SK-N-SH treated with all-trans-retinoic acid at 6 μM for 48 hours (cell line): ENCODE measurements around the gene AQP5.

Experiments
- ATAC-seq: fragments of 200-7000 bp; cut with Tn5 transposase; 3 replicates; pipeline ENCODE4 v1.9.1; 2020; ENCODE audit warnings: mild to moderate bottlenecking, moderate library complexity
- BACH2 ChIP-seq: fragments of 250-450 bp; sonication (Bioruptor Pico); IDR thresholded peaks from 2 replicates; pipeline ENCODE4 v1.9.0; 2021; ENCODE audit warnings: mild to moderate bottlenecking, borderline replicate concordance
- CSDC2 ChIP-seq: fragments of 250-450 bp; sonication (Bioruptor Pico); IDR thresholded peaks from 2 replicates; pipeline ENCODE4 v1.5.0; 2020; ENCODE audit warnings: mild to moderate bottlenecking, moderate library complexity
- ESRRG ChIP-seq: fragments of 250-450 bp; sonication (Bioruptor Pico); IDR thresholded peaks from 2 replicates; pipeline ENCODE4 v1.6.1; 2021; ENCODE audit warnings: mild to moderate bottlenecking
- GLIS3 ChIP-seq: fragments of 250-450 bp; sonication (Bioruptor Pico); IDR thresholded peaks from 2 replicates; pipeline ENCODE4 v1.5.0; 2020; ENCODE audit warnings: mild to moderate bottlenecking, moderate library complexity
- ISL1 ChIP-seq: fragments of 250-450 bp; sonication (Bioruptor Pico); IDR thresholded peaks from 2 replicates; pipeline ENCODE4 v2.1.2; 2022; ENCODE audit warnings: mild to moderate bottlenecking, moderate library complexity
- PPARA ChIP-seq: fragments of 250-450 bp; sonication (Bioruptor Pico); IDR thresholded peaks from 2 replicates; pipeline ENCODE4 v1.5.0; 2020; ENCODE audit warnings: mild to moderate bottlenecking, borderline replicate concordance
- RARB ChIP-seq: fragments of 250-450 bp; sonication (Bioruptor Pico); IDR thresholded peaks from 2 replicates; pipeline ENCODE4 v1.8.0; 2021; ENCODE audit warnings: mild to moderate bottlenecking, moderate library complexity
- TCF4 ChIP-seq: fragments of 250-450 bp; sonication (Bioruptor Pico); IDR thresholded peaks from 2 replicates; pipeline ENCODE4 v1.8.0; 2021; ENCODE audit warnings: mild to moderate bottlenecking, moderate library complexity, borderline replicate concordance
- TOX ChIP-seq: fragments of 250-450 bp; sonication (Bioruptor Pico); IDR thresholded peaks from 2 replicates; pipeline ENCODE4 v1.8.0; 2021; ENCODE audit warnings: mild to moderate bottlenecking, moderate library complexity, borderline replicate concordance
- ZC3H10 ChIP-seq: fragments of 250-450 bp; sonication (Bioruptor Pico); IDR thresholded peaks from 2 replicates; pipeline ENCODE4 v1.5.1; 2021; ENCODE audit warnings: mild to moderate bottlenecking, moderate library complexity
- ZFP3 ChIP-seq: fragments of 250-450 bp; sonication (Bioruptor Pico); IDR thresholded peaks from 2 replicates; pipeline ENCODE4 v1.5.0; 2020; ENCODE audit warnings: mild to moderate bottlenecking, moderate library complexity
- ZFP30 ChIP-seq: fragments of 450-650 bp; formaldehyde crosslinking; IDR thresholded peaks from 2 replicates; pipeline ENCODE4 v1.5.0; 2022; ENCODE audit warnings: mild to moderate bottlenecking, moderate library complexity
- ZNF565 ChIP-seq: fragments of 450-650 bp; formaldehyde crosslinking; conservative IDR thresholded peaks from 2 replicates; pipeline ENCODE4 v1.5.0; 2020; ENCODE audit warnings: low read depth, mild to moderate bottlenecking, moderate library complexity
- ZNF70 ChIP-seq: fragments of 450-650 bp; formaldehyde crosslinking; IDR thresholded peaks from 2 replicates; pipeline ENCODE4 v1.5.0; 2020; ENCODE audit warnings: mild to moderate bottlenecking, moderate library complexity
- ZNF8 ChIP-seq: fragments of 450-650 bp; formaldehyde crosslinking; IDR thresholded peaks from 2 replicates; pipeline ENCODE4 v1.5.0; 2020; ENCODE audit warnings: mild to moderate bottlenecking, moderate library complexity
- TF ChIP-seq, protein P1 (sequence below): fragments of 250-450 bp; sonication (Bioruptor Pico); IDR thresholded peaks from 2 replicates; pipeline ENCODE4 v1.5.0; 2020; ENCODE audit warnings: mild to moderate bottlenecking, moderate library complexity
- TF ChIP-seq, protein P2 (sequence below): fragments of 250-450 bp; sonication (Bioruptor Pico); IDR thresholded peaks from 2 replicates; pipeline ENCODE4 v1.8.0; 2020; ENCODE audit warnings: mild to moderate bottlenecking, moderate library complexity, borderline replicate concordance
- TF ChIP-seq, protein P3 (sequence below): fragments of 250-450 bp; sonication (Bioruptor Pico); IDR thresholded peaks from 2 replicates; pipeline ENCODE4 v1.5.1; 2020; ENCODE audit warnings: low read depth, mild to moderate bottlenecking, moderate library complexity
- TF ChIP-seq, protein P4 (sequence below): fragments of 250-450 bp; sonication (Bioruptor Pico); IDR thresholded peaks from 2 replicates; pipeline ENCODE4 v1.5.1; 2021; ENCODE audit warnings: mild to moderate bottlenecking, moderate library complexity

Gene AQP5

DNA sequence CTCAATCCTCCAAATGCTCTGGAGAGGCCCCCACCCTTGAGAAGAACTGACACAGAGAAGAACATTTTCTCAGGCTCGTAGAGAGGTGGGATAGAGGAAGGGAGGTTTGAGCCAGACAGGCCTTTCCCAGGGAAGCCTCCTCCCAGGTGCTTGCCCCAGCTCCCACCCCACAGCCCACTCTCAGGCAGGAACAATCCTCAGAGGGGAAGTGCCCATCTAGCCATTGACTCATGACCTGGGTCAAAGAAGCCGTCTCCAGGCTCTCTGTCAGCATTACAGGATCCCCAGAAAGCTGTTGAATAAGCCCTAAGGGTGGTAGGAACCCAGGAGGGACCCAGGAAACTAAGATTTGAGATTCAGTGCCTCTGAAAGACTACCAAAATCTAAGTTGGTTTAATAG, 14.9 kb downstream of the AQP5 start (continued):
- TF ChIP-seq, protein P1, sequence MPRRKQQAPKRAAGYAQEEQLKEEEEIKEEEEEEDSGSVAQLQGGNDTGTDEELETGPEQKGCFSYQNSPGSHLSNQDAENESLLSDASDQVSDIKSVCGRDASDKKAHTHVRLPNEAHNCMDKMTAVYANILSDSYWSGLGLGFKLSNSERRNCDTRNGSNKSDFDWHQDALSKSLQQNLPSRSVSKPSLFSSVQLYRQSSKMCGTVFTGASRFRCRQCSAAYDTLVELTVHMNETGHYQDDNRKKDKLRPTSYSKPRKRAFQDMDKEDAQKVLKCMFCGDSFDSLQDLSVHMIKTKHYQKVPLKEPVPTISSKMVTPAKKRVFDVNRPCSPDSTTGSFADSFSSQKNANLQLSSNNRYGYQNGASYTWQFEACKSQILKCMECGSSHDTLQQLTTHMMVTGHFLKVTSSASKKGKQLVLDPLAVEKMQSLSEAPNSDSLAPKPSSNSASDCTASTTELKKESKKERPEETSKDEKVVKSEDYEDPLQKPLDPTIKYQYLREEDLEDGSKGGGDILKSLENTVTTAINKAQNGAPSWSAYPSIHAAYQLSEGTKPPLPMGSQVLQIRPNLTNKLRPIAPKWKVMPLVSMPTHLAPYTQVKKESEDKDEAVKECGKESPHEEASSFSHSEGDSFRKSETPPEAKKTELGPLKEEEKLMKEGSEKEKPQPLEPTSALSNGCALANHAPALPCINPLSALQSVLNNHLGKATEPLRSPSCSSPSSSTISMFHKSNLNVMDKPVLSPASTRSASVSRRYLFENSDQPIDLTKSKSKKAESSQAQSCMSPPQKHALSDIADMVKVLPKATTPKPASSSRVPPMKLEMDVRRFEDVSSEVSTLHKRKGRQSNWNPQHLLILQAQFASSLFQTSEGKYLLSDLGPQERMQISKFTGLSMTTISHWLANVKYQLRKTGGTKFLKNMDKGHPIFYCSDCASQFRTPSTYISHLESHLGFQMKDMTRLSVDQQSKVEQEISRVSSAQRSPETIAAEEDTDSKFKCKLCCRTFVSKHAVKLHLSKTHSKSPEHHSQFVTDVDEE, result no peak
- TF ChIP-seq ZFP3, result no peak
- TF ChIP-seq TCF4 (CRISPR knock-in tag), result no peak
- TF ChIP-seq, protein P2, sequence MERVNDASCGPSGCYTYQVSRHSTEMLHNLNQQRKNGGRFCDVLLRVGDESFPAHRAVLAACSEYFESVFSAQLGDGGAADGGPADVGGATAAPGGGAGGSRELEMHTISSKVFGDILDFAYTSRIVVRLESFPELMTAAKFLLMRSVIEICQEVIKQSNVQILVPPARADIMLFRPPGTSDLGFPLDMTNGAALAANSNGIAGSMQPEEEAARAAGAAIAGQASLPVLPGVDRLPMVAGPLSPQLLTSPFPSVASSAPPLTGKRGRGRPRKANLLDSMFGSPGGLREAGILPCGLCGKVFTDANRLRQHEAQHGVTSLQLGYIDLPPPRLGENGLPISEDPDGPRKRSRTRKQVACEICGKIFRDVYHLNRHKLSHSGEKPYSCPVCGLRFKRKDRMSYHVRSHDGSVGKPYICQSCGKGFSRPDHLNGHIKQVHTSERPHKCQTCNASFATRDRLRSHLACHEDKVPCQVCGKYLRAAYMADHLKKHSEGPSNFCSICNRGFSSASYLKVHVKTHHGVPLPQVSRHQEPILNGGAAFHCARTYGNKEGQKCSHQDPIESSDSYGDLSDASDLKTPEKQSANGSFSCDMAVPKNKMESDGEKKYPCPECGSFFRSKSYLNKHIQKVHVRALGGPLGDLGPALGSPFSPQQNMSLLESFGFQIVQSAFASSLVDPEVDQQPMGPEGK, result no peak
- TF ChIP-seq ZNF8 (CRISPR knock-in tag), result no peak
- no peak for TF ChIP-seq PPARA (CRISPR knock-in tag)
- no peak for TF ChIP-seq ZNF565 (CRISPR knock-in tag)

DNA sequence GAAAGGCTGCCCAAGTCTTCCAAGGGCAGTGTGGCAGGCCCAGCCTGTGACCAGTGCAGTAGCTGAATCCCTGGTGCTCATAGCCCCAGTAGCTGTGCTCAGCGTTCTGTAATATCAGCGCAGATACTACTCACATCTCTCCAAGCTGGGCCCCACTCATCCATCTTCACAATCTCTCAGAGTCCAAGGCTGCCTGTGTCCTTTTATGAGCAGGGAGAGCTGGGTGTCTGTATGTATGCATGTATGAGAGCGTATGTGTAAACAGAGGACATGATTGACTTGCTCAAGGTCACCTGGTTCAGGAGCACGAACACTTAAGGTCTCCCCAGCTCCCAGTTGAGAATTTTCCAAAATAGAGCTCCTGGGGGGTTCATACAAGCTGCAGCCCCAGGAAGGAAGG, 16.5 kb downstream of the AQP5 start:
- no peak for ATAC-seq
- TF ChIP-seq, protein P3, sequence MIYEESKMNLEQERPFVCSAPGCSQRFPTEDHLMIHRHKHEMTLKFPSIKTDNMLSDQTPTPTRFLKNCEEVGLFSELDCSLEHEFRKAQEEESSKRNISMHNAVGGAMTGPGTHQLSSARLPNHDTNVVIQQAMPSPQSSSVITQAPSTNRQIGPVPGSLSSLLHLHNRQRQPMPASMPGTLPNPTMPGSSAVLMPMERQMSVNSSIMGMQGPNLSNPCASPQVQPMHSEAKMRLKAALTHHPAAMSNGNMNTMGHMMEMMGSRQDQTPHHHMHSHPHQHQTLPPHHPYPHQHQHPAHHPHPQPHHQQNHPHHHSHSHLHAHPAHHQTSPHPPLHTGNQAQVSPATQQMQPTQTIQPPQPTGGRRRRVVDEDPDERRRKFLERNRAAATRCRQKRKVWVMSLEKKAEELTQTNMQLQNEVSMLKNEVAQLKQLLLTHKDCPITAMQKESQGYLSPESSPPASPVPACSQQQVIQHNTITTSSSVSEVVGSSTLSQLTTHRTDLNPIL, result no peak
- TF ChIP-seq ZC3H10, result no peak
- no peak for TF ChIP-seq GLIS3 (CRISPR knock-in tag)
- TF ChIP-seq ISL1 (CRISPR knock-in tag), result no peak
- no peak for TF ChIP-seq ZFP30 (CRISPR knock-in tag)
- TF ChIP-seq TOX (CRISPR knock-in tag), result no peak
- no peak for TF ChIP-seq BACH2 (CRISPR knock-in tag)
- TF ChIP-seq, protein P2, result no peak
- no peak for TF ChIP-seq ESRRG (CRISPR knock-in tag)

DNA sequence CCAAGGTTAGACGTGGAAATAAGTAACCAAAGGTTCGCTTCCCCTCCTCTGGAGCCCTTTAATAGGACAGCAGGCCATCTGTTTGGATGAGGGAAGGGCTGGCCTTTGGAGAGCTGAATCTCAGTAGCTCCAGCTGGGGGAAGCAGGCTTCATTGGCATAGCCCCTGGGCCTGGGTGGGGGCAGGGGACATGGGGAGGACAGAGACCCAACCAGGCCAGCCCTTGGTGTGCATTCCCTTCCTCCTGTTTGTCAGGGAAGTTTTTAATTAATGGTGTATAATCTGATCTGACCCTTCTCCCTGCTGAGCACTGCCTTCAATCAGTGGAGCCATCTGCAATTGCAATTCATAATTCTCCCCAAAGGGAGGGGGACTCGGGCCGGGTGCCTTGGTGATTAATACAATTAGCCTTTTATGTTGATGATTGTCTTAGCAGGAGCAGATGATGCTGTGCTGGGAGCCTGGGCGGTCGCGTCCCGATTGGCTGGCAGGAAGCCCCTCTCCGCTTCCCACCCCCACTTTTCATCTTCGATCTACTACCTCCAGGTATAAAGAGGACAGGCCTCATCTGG, 17.4 kb downstream of the AQP5 start:
- TF ChIP-seq ZC3H10 (no peak), ZNF8 (CRISPR knock-in tag) (peak; percentile 23; the same call in 1 of the 2 replicates), ZFP3 (no peak), RARB (CRISPR knock-in tag) (no peak), TCF4 (CRISPR knock-in tag) (peak; percentile 99), GLIS3 (CRISPR knock-in tag) (no peak), CSDC2 (CRISPR knock-in tag) (no peak), ZNF565 (CRISPR knock-in tag) (no peak), ZNF70 (CRISPR knock-in tag) (peak; percentile 32; the same call in 1 of the 2 replicates)
- TF ChIP-seq, protein P2, result peak; percentile 43; the same call in 1 of the 2 replicates
- TF ChIP-seq, protein P4, sequence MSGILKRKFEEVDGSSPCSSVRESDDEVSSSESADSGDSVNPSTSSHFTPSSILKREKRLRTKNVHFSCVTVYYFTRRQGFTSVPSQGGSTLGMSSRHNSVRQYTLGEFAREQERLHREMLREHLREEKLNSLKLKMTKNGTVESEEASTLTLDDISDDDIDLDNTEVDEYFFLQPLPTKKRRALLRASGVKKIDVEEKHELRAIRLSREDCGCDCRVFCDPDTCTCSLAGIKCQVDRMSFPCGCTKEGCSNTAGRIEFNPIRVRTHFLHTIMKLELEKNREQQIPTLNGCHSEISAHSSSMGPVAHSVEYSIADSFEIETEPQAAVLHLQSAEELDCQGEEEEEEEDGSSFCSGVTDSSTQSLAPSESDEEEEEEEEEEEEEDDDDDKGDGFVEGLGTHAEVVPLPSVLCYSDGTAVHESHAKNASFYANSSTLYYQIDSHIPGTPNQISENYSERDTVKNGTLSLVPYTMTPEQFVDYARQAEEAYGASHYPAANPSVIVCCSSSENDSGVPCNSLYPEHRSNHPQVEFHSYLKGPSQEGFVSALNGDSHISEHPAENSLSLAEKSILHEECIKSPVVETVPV, result no peak
- TF ChIP-seq, protein P1, result peak; percentile 91
- peak; percentile 18; the same call in 2 of the 3 replicates for ATAC-seq
